GM12873 (cell line): ENCODE measurements around the gene CNTROB.

Experiments used
- TF ChIP-seq, protein P1 (sequence below): IDR thresholded peaks from 2 replicates; pipeline ENCODE4 v1.5.1; 2012; ENCODE audit warnings: low read depth, mild to moderate bottlenecking, moderate library complexity, low read length, control low read depth; ENCODE audit not compliant: insufficient read depth; ENCODE audit errors: missing control alignments

The CNTROB gene

DNA sequence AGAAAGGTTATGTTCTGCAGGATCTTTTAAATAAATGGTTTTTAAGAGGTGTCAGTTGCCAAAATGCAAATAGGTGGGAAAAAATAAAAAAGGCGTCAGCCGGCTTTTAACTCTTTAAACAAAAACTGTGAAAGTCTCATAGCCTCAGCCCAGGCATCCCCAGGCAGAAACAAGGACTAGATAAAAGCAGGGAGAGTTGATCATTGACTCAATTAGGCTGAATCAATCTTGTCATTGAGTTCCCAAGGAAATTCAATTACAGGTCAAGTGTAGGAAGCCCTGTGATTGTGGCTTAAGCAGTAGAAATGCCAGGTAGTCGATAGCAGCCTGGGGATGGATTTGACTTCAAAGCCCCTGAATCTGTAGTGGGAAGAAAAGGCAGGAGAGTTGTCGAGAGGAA is 39.6 kb downstream of the CNTROB start:
- TF ChIP-seq, protein P1, sequence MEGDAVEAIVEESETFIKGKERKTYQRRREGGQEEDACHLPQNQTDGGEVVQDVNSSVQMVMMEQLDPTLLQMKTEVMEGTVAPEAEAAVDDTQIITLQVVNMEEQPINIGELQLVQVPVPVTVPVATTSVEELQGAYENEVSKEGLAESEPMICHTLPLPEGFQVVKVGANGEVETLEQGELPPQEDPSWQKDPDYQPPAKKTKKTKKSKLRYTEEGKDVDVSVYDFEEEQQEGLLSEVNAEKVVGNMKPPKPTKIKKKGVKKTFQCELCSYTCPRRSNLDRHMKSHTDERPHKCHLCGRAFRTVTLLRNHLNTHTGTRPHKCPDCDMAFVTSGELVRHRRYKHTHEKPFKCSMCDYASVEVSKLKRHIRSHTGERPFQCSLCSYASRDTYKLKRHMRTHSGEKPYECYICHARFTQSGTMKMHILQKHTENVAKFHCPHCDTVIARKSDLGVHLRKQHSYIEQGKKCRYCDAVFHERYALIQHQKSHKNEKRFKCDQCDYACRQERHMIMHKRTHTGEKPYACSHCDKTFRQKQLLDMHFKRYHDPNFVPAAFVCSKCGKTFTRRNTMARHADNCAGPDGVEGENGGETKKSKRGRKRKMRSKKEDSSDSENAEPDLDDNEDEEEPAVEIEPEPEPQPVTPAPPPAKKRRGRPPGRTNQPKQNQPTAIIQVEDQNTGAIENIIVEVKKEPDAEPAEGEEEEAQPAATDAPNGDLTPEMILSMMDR = no peak

DNA sequence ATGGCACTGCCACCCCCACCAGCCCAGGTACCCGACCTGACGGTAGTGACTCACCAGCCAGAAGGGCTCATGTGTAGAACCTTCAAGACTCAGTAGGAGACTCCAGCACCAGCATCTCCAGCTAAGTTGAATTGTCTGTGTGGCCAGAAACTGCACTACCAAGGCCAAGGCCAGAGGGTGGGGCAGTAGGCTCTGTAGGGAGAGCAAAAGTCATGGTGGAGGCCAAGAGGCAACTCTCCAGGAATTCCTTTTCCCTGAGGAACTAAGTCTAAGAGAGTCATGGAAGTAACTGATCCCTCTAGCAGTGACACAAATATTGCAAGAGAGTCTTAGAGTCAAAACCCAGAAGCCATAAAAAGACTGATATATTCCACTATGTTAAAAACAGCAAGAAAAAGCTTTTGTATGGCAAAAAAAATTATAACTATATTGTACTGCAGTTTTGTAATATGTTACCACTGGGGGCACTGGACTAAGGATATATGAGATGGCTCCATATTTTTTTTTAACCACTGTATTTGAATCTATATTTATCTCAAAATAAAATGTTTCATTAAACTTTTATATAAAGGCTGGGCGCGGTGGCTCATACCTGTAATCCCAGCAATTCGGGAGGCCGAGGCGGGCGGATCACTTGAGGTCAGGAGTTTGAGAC is 40.3 kb downstream of the CNTROB start:
- TF ChIP-seq, protein P1 = no peak

DNA sequence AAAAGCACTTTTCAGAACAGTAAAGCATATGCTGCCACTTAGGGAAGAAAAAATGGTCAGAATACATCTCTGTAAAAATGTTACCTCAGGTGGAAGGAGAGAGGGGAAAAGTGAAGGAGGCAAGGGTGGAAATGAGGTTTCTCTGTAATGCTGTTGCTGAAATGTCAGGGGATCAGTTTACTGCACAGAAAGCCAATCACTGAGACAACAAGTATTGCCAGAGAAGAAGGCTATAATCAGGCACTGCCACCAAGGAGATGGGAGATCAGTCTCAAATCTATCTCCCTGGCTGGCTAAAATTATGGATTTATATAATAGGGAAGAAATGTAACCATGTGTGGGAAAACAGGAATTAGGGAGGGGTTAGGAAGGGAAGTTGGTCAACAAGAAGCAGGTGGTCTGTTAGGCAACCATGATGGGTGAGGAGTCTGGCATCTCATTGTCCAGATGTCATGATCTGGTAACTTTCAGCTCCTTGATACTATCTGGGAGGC is 42.7 kb downstream of the CNTROB start:
- TF ChIP-seq, protein P1 = no peak

- TF ChIP-seq, protein P1 = no peak
Observed at GRCh38 chr17:7977039-7977438, 45.0 kb downstream of the CNTROB start.

- TF ChIP-seq, protein P1 = no peak
Observed at GRCh38 chr17:7977805-7978204, 45.8 kb downstream of the CNTROB start.

DNA sequence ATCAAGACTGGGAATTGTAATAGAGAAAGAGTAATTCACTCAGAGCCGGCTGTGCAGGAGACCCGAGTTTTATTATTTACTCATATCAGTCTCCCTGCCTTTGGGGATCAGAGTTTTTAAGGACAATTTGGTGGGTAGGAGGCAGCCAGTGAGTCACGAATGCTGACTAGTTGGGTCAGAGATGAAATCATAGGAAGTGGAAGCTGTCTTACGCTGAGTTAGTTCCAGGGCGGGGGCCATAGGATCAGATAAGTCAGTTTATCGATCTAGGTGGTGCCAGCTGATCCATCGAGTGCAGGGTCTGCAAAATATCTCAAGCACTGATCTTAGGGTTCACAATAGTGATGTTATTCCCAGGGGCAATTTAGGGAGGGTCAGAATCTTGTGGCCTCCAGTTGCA is 50.2 kb downstream of the CNTROB start:
- TF ChIP-seq, protein P1 = no peak

GRCh38 chr17:7982666-7983065 is 50.7 kb downstream of the CNTROB start:
- TF ChIP-seq, protein P1 = no peak
